Caco-2 (cell line): ENCODE results near the gene SHTN1. TPM values are rescaled to one million over a fixed set of nuclear protein-coding genes. Genes with fewer than 3 reads are reported as not detected.

Source experiments
- BruUV-seq: library from RNA; stranded (reverse); fragments of 400-500 nt; replicated peaks from 2 replicates; lab custom pipeline; 2021; lab: Mats Ljungman, UMichigan
- CTCF ChIA-PET: fragments of 300-600 bp; sonication (Branson Sonifier 250); formaldehyde crosslinking; loops from one replicate; lab custom pipeline; 2022; ENCODE audit warnings: antibody characterized with exemption; lab: Charles Lee
- POLR2A ChIA-PET: fragments of 300-600 bp; sonication (Branson Sonifier 250); formaldehyde crosslinking; loops from one replicate; lab custom pipeline; 2022; ENCODE audit warnings: antibody characterized with exemption; lab: Charles Lee
- DNase-seq, 2 experiments: peaks; one replicate each; pipeline versions ENCODE4 v3.0.0 to v3.0.0-alpha.2; 2020 to 2022
- H3K27me3 ChIP-seq: replicated peaks from 2 replicates; pipeline ENCODE4 v1.6.0; 2011; ENCODE audit warnings: low read length; ENCODE audit not compliant: control insufficient read depth, insufficient read depth
- H3K36me3 ChIP-seq: 2 replicates; pipeline ENCODE4 v1.5.1; 2011; ENCODE audit warnings: low read length; ENCODE audit not compliant: control insufficient read depth, insufficient read depth
- H3K4me1 ChIP-seq: fragments of 250-450 bp; sonication (Bioruptor Pico); 2 replicates; pipeline ENCODE4 v1.5.1; 2020; ENCODE audit warnings: mild to moderate bottlenecking
- H3K4me3 ChIP-seq: 2 replicates; pipeline ENCODE4 v1.5.1; 2011; ENCODE audit warnings: low read depth, mild to moderate bottlenecking, control low read depth, low read length
- H3K9me3 ChIP-seq: fragments of 250-450 bp; sonication (Bioruptor Pico); 2 replicates; pipeline ENCODE4 v1.5.1; 2020; ENCODE audit warnings: mild to moderate bottlenecking, moderate library complexity
- H3K27ac Mint-ChIP-seq: one replicate; pipeline ENCODE4 v1.8.0; 2022; ENCODE audit warnings: mixed read lengths; ENCODE audit not compliant: unreplicated experiment
- H3K27me3 Mint-ChIP-seq: one replicate; pipeline ENCODE4 v1.8.0; 2022; ENCODE audit warnings: mixed read lengths; ENCODE audit not compliant: insufficient read depth, unreplicated experiment
- H3K36me3 Mint-ChIP-seq: one replicate; pipeline ENCODE4 v1.8.0; 2022; ENCODE audit warnings: mild to moderate bottlenecking, mixed read lengths; ENCODE audit not compliant: insufficient read depth, unreplicated experiment
- H3K4me1 Mint-ChIP-seq: one replicate; pipeline ENCODE4 v1.8.0; 2022; ENCODE audit warnings: low read depth, mixed read lengths; ENCODE audit not compliant: unreplicated experiment
- H3K4me3 Mint-ChIP-seq: one replicate; pipeline ENCODE4 v1.8.0; 2022; ENCODE audit warnings: mild to moderate bottlenecking, moderate library complexity, mixed read lengths; ENCODE audit not compliant: unreplicated experiment
- H3K9me3 Mint-ChIP-seq: one replicate; pipeline ENCODE4 v1.8.0; 2022; ENCODE audit warnings: mixed read lengths; ENCODE audit not compliant: unreplicated experiment
- intact Hi-C: fragments of 100-400 bp; cut with micrococcal nuclease; formaldehyde crosslinking; loops from one replicate; pipeline ENCODE4 v1.10.0; 2022; ENCODE audit not compliant: unreplicated experiment
- total RNA-seq: library from RNA; stranded (reverse); gene quantifications from 2 replicates; pipeline ENCODE4 v1.2.3, GENCODE V29; 2022
- TF ChIP-seq, protein P1 (sequence below), 2 experiments: fragments of 200-600 bp in 1 of 2; IDR thresholded peaks; 1 replicate in 1 of 2; 2 replicates in 1 of 2; pipeline versions ENCODE4 v1.5.1 to v1.8.0; 2011 to 2022; ENCODE audit warnings: antibody characterized with exemption in 1 of 2, control low read depth in 1 of 2, inconsistent platforms in 1 of 2, low read depth in 1 of 2, low read length in 1 of 2, mild to moderate bottlenecking in 1 of 2, moderate library complexity in 1 of 2; ENCODE audit not compliant: insufficient read depth in 1 of 2, severe bottlenecking in 1 of 2, unreplicated experiment in 1 of 2

Gene SHTN1
- total RNA-seq, 1 experiment from 2014 or later = 80.8 TPM

DNA sequence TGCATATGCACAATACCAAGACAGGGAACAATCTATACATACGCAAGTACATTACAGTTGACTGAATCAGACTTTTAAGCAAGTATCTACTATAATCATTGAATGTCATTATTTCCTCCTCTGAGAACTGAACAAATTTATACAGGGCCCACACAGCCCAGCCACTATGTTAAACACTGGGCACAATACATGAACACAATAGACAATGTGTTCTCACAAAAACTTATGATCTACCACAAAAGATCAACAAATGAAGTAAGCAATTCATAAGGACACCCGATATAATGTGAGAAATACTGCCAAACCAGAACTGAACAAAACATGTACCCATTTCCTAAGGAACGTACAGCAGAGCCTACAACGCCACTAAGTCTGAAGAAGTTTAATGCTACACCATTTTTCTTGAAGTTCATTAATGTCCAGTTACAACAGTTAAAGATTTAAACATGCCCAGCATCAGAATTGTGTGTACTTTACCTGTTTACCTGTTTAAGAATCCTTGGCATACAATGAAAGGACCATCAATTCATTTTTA, 31.5 kb downstream of the SHTN1 start:
- peaks cover 47% of the 10 kb centered on the region for H3K36me3 Mint-ChIP-seq
- H3K27me3 Mint-ChIP-seq = no peaks in the 10 kb centered on the region
- H3K4me1 Mint-ChIP-seq = peaks cover 25% of the 10 kb centered on the region
- H3K27ac Mint-ChIP-seq = no peak overlapping the region
- Histone ChIP-seq H3K27me3 (no peaks in the 10 kb centered on the region), H3K4me3 (no peak overlapping the region), H3K4me1 (0 out of 2 replicates have a peak, but pooled peaks cover 4% of the 10 kb centered on the region), H3K36me3 (peaks cover 2% of the 10 kb centered on the region; the same call in 1 of the 2 replicates), H3K9me3 (no peaks in the 10 kb centered on the region)
- intact Hi-C loops = no loop called here
- BruUV-seq = no TSS peak
- TF ChIP-seq, protein P1, sequence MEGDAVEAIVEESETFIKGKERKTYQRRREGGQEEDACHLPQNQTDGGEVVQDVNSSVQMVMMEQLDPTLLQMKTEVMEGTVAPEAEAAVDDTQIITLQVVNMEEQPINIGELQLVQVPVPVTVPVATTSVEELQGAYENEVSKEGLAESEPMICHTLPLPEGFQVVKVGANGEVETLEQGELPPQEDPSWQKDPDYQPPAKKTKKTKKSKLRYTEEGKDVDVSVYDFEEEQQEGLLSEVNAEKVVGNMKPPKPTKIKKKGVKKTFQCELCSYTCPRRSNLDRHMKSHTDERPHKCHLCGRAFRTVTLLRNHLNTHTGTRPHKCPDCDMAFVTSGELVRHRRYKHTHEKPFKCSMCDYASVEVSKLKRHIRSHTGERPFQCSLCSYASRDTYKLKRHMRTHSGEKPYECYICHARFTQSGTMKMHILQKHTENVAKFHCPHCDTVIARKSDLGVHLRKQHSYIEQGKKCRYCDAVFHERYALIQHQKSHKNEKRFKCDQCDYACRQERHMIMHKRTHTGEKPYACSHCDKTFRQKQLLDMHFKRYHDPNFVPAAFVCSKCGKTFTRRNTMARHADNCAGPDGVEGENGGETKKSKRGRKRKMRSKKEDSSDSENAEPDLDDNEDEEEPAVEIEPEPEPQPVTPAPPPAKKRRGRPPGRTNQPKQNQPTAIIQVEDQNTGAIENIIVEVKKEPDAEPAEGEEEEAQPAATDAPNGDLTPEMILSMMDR (IDR thresholded peaks at IDR 0.05; ENCODE audit: insufficient read depth in 1 of 2, low read depth in 1 of 2, low read length in 1 of 2, severe bottlenecking in 1 of 2, unreplicated experiment in 1 of 2) = no peak
- DNase-seq = no peak
- CTCF ChIA-PET = no interaction called here
- H3K9me3 Mint-ChIP-seq = no peaks in the 10 kb centered on the region
- H3K4me3 Mint-ChIP-seq = no peak overlapping the region
- POLR2A ChIA-PET = no interaction called here

DNA sequence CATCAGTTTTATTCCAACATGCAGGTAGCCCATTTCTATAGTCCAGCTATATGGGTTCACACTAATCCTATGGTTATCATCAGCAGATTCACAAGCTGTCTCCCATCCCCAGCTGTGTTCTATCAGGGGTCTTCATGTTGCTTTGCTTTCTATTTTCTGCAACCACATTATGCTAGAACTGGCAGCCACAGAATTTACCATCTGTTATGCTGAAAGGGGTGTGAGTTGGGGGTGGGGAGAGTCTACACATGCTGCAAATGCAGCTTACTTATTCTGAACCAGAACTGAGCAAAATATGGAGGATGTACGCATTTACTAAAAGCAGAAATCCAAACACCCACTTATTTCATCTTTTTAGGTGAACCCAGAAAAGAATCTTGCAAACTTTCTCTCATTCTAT, 32.9 kb downstream of the SHTN1 start:
- Mint-ChIP-seq H3K36me3 (peaks cover 50% of the 10 kb centered on the region), H3K27ac (no peak overlapping the region), H3K4me3 (no peak overlapping the region), H3K27me3 (no peaks in the 10 kb centered on the region), H3K9me3 (no peaks in the 10 kb centered on the region), H3K4me1 (peaks cover 22% of the 10 kb centered on the region)
- CTCF ChIA-PET = no interaction called here
- Histone ChIP-seq H3K4me3 (no peak overlapping the region), H3K9me3 (no peaks in the 10 kb centered on the region), H3K27me3 (no peaks in the 10 kb centered on the region), H3K36me3 (peaks cover under 1% of the 10 kb centered on the region; the same call in 1 of the 2 replicates), H3K4me1 (0 out of 2 replicates have a peak, but pooled peaks cover 4% of the 10 kb centered on the region)
- POLR2A ChIA-PET = no interaction called here
- no TSS peak for BruUV-seq
- TF ChIP-seq, protein P1 (IDR thresholded peaks at IDR 0.05; ENCODE audit: insufficient read depth in 1 of 2, low read depth in 1 of 2, low read length in 1 of 2, severe bottlenecking in 1 of 2, unreplicated experiment in 1 of 2) = no peak
- intact Hi-C loops = no loop called here
- no peak for DNase-seq

DNA sequence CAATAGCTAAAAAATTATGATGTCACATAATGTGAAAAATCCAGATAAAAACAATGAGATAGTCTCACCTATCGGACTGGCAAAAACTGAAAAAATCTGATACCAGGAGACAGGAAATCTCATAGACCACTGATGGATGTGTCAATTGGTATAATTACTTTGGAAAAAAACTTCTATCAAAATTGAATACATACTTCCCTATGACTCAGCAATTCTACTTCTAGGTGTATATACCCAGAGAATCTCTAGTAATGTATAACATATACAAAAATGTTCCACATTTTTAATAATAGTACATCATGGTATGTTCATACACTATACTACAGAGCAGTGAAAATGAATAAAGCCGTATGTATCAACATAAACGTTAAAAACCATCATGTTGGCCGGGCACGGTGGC, 34.9 kb downstream of the SHTN1 start:
- H3K27me3 Mint-ChIP-seq = no peaks in the 10 kb centered on the region

More for the DNA sequence above, 34.9 kb downstream of the SHTN1 start:
- Mint-ChIP-seq H3K27ac (no peak overlapping the region), H3K9me3 (no peaks in the 10 kb centered on the region), H3K36me3 (peaks cover 46% of the 10 kb centered on the region), H3K4me1 (peaks cover 13% of the 10 kb centered on the region), H3K4me3 (no peak overlapping the region)
- Histone ChIP-seq H3K36me3 (no peaks in the 10 kb centered on the region; the same call in 1 of the 2 replicates), H3K4me1 (0 out of 2 replicates have a peak, but pooled peaks cover 4% of the 10 kb centered on the region), H3K9me3 (no peaks in the 10 kb centered on the region), H3K4me3 (no peak overlapping the region), H3K27me3 (no peaks in the 10 kb centered on the region)
- ChIA-PET CTCF (no interaction called here), POLR2A (no interaction called here)
- no TSS peak for BruUV-seq
- no peak for DNase-seq
- intact Hi-C loops = no loop called here
- TF ChIP-seq, protein P1 (IDR thresholded peaks at IDR 0.05; ENCODE audit: insufficient read depth in 1 of 2, low read depth in 1 of 2, low read length in 1 of 2, severe bottlenecking in 1 of 2, unreplicated experiment in 1 of 2) = no peak
